Thyroid gland (tissue), 4 donors: ENCODE data around the gene PLEKHM1.

Source experiments
- POLR2A ChIP-seq, 2 donors: fragments of 450-650 bp; IDR thresholded peaks; one replicate each; pipeline ENCODE4 v1.6.1; 2017; ENCODE audit warnings: antibody characterized with exemption in 2 of 2, mild to moderate bottlenecking in 2 of 2, moderate library complexity in 1 of 2
- TF ChIP-seq, protein P1 (sequence below), 6 experiments: fragments of 200-600 bp in 3 of 6; fragments of 450-650 bp in 3 of 6; sonication (generic) in 3 of 6; IDR thresholded peaks; one replicate each; pipeline ENCODE4 v1.5.1; 2016 to 2019; ENCODE audit warnings: antibody characterized with exemption in 6 of 6, mild to moderate bottlenecking in 2 of 6, inconsistent platforms in 1 of 6, moderate library complexity in 1 of 6

DNA sequence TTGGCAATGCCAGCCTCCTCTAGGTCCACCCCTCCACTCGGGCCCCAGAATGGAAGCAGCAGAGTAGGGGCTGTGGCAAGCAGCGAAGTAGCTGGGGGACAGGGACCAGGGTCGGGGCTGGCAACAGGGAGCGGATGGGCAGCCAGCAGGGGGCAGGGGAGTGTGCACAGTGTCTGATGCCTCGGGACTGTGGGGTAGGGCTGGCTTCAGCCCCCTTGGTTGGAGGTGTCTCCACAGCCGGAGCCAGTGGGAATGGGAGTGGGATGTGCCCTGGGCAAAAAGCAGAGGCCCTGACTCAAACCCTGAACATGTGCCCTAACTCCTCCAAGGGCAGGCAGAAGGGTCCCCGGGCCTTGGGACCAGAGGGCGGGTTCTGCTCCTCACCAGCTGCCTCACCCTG lies 39.4 kb downstream of the PLEKHM1 start:
- no peak for TF ChIP-seq POLR2A (IDR thresholded peaks at IDR 0.05)
- TF ChIP-seq, protein P1, sequence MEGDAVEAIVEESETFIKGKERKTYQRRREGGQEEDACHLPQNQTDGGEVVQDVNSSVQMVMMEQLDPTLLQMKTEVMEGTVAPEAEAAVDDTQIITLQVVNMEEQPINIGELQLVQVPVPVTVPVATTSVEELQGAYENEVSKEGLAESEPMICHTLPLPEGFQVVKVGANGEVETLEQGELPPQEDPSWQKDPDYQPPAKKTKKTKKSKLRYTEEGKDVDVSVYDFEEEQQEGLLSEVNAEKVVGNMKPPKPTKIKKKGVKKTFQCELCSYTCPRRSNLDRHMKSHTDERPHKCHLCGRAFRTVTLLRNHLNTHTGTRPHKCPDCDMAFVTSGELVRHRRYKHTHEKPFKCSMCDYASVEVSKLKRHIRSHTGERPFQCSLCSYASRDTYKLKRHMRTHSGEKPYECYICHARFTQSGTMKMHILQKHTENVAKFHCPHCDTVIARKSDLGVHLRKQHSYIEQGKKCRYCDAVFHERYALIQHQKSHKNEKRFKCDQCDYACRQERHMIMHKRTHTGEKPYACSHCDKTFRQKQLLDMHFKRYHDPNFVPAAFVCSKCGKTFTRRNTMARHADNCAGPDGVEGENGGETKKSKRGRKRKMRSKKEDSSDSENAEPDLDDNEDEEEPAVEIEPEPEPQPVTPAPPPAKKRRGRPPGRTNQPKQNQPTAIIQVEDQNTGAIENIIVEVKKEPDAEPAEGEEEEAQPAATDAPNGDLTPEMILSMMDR (IDR thresholded peaks at IDR 0.05): no peak
